Activated naive CD8-positive, alpha-beta T cell treated with anti-CD3 and anti-CD28 coated beads for 36 hours (primary cell): Measurements from ENCODE around the gene KRT35. TPM values are rescaled to one million over a fixed set of nuclear protein-coding genes. Genes with fewer than 3 reads are reported as not detected.
A peak's percentile ranks its signal among the peaks of the same experiment; 100 is the strongest.

Source experiments
- DNase-seq: peaks from one replicate; pipeline ENCODE4 v3.0.0; 2021
- H3K27ac Mint-ChIP-seq: one replicate; pipeline ENCODE4 v1.8.0; 2022; ENCODE audit warnings: mild to moderate bottlenecking, moderate library complexity, mixed read lengths
- H3K27me3 Mint-ChIP-seq: one replicate; pipeline ENCODE4 v1.8.0; 2022; ENCODE audit warnings: mild to moderate bottlenecking, mixed read lengths
- H3K36me3 Mint-ChIP-seq: one replicate; pipeline ENCODE4 v1.8.0; 2021; ENCODE audit warnings: mild to moderate bottlenecking, mixed read lengths
- H3K4me1 Mint-ChIP-seq: one replicate; pipeline ENCODE4 v1.8.0; 2021; ENCODE audit warnings: mixed read lengths
- H3K4me3 Mint-ChIP-seq: one replicate; pipeline ENCODE4 v1.8.0; 2022; ENCODE audit warnings: mild to moderate bottlenecking, moderate library complexity, mixed read lengths
- H3K9me3 Mint-ChIP-seq: one replicate; pipeline ENCODE4 v1.8.0; 2022; ENCODE audit warnings: mixed read lengths
- total RNA-seq, 2 experiments: library from RNA; stranded (reverse); gene quantifications; one replicate each; pipeline ENCODE4 v1.2.3, GENCODE V29; 2021

The KRT35 gene
- total RNA-seq, 2 experiments from 2014 or later: not detected

DNA sequence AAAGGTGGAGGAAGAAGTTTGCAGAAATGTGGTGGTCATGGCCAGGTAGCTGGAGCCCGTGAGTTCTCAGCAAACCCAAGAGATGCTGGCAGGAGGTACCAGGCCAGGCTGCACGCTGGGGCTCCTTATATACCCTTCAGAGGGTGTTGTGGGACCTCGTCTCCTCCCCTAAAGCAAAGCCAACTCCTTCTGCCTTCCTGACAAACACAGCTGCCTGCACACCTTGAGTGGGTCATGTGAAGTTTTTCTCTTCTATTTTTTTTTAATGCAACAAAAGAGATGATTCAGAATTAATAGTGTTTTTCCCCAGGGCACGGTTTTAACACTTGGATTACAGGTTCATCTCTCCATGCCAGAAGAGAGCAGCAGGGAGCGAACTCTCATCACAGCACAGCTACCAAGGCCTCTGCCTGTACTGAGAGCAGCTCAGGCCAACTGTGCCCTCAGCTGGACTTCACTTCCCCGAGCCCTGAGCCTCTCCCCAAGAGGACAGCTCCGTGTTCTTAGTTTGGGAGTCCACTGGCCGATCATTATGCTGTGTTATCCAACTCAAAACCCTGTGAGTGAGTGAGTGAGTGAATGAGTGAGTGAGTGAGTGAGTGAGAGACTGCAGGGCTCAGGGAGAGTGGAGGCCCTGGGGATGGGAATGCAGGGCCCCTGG, 38.0 kb upstream of the KRT35 start, which contains the start of gene KRT15:
Gene KRT15, minus strand, starts transcription at position 102 of the 661 bp plus-strand sequence. Its CDS starts 63 bp downstream, at position 39.
- H3K27me3 Mint-ChIP-seq: no peaks in the 10 kb centered on the region
- H3K36me3 Mint-ChIP-seq: no peaks in the 10 kb centered on the region
- no peak for DNase-seq
- no peaks in the 10 kb centered on the region for H3K9me3 Mint-ChIP-seq
- H3K27ac Mint-ChIP-seq: no peak within 1 kb of the TSS
- H3K4me1 Mint-ChIP-seq: no peaks in the 10 kb centered on the region
- no peak within 1 kb of the TSS for H3K4me3 Mint-ChIP-seq

DNA sequence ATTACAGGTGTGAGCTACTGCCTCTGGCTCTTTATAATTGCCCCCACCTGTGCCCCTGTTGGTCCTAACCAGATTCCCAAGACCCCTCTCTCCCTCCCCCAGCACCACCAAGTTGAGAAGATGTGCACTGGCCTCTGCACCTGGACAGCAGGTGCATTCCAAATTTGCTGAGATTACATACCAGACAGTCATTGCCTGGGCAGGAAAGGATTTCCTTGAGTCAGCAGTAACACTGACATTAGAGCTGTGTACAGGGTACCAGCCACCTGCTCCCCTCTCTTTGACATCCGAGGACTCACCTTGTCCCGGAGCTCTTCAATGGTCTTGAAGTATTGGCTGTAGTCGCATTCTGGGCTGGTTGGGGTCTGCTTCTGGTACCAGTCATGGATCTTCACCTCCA, 37.1 kb upstream of the KRT35 start:
- no peaks in the 10 kb centered on the region for H3K27me3 Mint-ChIP-seq
- H3K36me3 Mint-ChIP-seq: no peaks in the 10 kb centered on the region
- H3K9me3 Mint-ChIP-seq: no peaks in the 10 kb centered on the region
- H3K4me1 Mint-ChIP-seq: no peaks in the 10 kb centered on the region
- H3K4me3 Mint-ChIP-seq: no peak overlapping the region
- DNase-seq: no peak
- no peak overlapping the region for H3K27ac Mint-ChIP-seq

DNA sequence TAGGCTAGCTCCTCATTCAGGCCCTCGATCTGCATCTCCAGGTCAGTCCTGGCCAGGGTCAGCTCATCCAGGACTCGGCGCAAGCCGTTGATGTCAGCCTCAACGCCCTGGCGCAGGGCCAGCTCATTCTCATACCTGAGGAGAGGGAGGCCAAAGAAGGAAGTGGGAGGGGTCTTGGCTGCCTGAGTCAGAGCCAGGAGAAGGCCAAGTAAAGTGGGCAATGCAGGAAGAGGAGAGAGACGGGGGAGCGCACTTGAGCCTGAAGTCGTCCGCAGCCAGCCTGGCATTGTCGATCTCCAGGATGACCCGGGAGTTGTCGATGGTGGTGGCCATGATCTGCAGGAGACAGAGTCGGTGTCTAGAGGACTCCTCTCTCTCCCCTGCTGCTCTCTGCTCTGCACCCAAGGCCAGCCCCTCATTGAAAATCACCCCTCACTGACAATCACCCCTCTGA, 35.9 kb upstream of the KRT35 start:
- Mint-ChIP-seq H3K27ac (no peak overlapping the region), H3K36me3 (no peaks in the 10 kb centered on the region), H3K9me3 (no peaks in the 10 kb centered on the region), H3K4me3 (no peak overlapping the region), H3K4me1 (no peaks in the 10 kb centered on the region), H3K27me3 (no peaks in the 10 kb centered on the region)
- DNase-seq: no peak

DNA sequence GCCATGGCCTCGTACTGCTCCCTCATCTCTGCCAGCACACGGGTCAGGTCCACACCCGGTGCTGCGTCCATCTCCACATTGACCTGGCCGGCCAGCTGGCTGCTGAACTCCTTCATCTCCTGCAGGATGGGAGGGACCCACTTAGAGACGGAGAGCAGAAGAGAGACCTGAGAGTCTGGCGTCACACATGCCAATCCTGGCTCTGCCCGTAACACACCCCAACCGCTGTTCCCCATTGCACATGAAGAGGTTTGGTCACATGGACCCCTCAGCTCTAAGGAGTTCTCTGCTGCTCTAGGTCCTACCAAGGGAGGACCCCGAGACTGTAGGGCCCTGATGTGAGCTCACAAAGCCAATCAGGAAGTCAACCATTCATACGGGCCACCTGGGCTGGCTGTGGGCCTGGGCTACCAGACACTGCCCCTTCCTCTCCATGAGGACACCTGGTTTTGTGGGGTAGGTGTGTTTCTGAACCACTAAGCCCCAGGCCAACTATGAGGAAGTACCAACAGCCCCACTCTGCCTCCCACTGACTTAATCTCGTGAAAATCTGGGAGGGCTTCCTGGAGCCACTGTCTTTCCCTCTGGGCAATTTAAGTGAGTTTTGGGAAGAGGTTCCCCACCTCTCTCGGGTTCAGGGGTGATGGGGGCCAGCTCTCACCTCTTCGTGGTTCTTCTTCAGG, 35.3 kb upstream of the KRT35 start:
- no peak for DNase-seq
- H3K9me3 Mint-ChIP-seq: no peaks in the 10 kb centered on the region
- H3K4me3 Mint-ChIP-seq: no peak overlapping the region
- no peaks in the 10 kb centered on the region for H3K4me1 Mint-ChIP-seq
- no peaks in the 10 kb centered on the region for H3K27me3 Mint-ChIP-seq
- no peak overlapping the region for H3K27ac Mint-ChIP-seq
- no peaks in the 10 kb centered on the region for H3K36me3 Mint-ChIP-seq

DNA sequence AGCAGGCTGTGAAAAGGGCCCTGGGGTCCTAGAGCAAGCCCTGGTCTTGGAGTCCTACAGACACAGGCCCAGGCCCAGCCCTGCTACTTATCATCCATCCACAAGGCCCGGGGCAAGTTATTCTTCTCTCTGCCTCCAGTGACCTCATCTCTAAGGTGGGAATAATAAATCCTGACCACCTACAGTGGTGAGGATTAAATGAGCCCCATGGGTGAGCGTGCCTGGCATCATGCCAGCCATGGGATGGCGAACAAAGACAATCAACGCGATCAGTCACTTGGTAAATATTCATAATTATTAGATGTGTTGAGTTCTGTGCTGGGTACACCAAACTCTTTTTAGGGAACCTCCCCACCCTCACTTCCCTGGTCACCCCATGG, 32.2 kb upstream of the KRT35 start:
- no peak for DNase-seq
- H3K9me3 Mint-ChIP-seq: no peaks in the 10 kb centered on the region
- no peaks in the 10 kb centered on the region for H3K27me3 Mint-ChIP-seq
- H3K4me3 Mint-ChIP-seq: no peak overlapping the region
- H3K27ac Mint-ChIP-seq: no peak overlapping the region
- H3K4me1 Mint-ChIP-seq: no peaks in the 10 kb centered on the region
- no peaks in the 10 kb centered on the region for H3K36me3 Mint-ChIP-seq

DNA sequence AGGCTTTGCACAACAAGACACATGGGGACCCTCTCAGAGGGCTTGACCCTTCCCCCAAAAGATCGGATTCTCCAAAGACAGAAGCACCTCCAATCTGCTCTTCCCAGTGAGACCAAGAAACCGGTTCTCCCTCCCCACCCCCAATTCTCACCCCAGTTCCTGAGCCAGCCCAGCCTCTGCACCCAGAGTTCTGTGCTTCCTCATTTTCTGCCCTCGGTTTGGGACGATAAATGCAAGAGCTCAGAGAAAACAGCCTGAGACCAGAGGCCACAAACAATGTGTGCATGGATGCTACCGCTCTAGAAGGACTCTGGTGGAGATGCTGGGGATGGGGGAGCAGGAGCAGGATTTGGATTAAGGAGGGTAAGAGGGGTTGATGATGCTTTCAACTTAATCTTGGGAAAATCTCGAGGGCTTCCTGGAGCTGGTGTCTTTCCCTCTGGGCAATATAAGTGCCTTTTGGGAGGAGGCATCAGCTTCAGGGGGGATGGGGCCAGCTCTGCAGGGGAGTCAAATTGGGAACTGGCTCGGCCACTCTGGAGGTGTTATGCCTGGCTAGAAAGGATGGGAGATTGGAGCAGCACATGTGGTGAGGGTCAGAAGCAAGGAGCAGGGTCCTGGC, 31.7 kb upstream of the KRT35 start:
- Mint-ChIP-seq H3K4me1 (no peaks in the 10 kb centered on the region), H3K36me3 (no peaks in the 10 kb centered on the region), H3K9me3 (no peaks in the 10 kb centered on the region), H3K27ac (no peak overlapping the region), H3K4me3 (no peak overlapping the region), H3K27me3 (no peaks in the 10 kb centered on the region)
- DNase-seq: no peak

- Mint-ChIP-seq H3K36me3 (no peaks in the 10 kb centered on the region), H3K4me1 (no peaks in the 10 kb centered on the region), H3K4me3 (no peak overlapping the region), H3K27ac (no peak overlapping the region), H3K27me3 (no peaks in the 10 kb centered on the region), H3K9me3 (no peaks in the 10 kb centered on the region)
- DNase-seq: no peak
Observed at GRCh38 chr17:41511716-41512115, 30.8 kb upstream of the KRT35 start.

DNA sequence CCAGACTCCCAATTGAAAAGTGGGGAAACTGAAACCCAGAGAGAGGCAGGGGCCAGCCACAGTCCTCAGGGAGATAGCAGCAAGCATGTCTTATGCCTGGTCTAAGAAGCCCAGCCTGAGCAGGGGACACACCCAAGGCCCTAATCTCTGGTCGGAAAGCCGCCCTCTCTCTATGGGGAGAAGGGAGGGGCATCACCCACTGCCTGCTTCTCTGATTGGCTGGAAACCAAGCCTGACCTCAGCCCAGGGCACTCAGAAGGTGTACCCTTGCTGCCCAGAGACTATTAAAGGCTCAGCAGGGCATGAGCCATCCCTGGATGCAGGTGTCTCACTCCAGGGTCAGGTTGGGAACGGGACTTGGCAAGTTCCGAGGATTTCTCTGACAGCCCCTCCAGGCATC, 30.2 kb upstream of the KRT35 start:
- no peaks in the 10 kb centered on the region for H3K9me3 Mint-ChIP-seq
- no peaks in the 10 kb centered on the region for H3K4me1 Mint-ChIP-seq
- no peaks in the 10 kb centered on the region for H3K27me3 Mint-ChIP-seq
- no peak for DNase-seq
- no peak overlapping the region for H3K4me3 Mint-ChIP-seq
- no peak overlapping the region for H3K27ac Mint-ChIP-seq
- no peaks in the 10 kb centered on the region for H3K36me3 Mint-ChIP-seq

GRCh38 chr17:41510251-41511065, 29.5 kb upstream of the KRT35 start:
- H3K4me3 Mint-ChIP-seq: no peak overlapping the region
- DNase-seq: no peak
- no peaks in the 10 kb centered on the region for H3K4me1 Mint-ChIP-seq
- H3K36me3 Mint-ChIP-seq: no peaks in the 10 kb centered on the region
- H3K9me3 Mint-ChIP-seq: no peaks in the 10 kb centered on the region
- H3K27ac Mint-ChIP-seq: no peak overlapping the region
- H3K27me3 Mint-ChIP-seq: no peaks in the 10 kb centered on the region

DNA sequence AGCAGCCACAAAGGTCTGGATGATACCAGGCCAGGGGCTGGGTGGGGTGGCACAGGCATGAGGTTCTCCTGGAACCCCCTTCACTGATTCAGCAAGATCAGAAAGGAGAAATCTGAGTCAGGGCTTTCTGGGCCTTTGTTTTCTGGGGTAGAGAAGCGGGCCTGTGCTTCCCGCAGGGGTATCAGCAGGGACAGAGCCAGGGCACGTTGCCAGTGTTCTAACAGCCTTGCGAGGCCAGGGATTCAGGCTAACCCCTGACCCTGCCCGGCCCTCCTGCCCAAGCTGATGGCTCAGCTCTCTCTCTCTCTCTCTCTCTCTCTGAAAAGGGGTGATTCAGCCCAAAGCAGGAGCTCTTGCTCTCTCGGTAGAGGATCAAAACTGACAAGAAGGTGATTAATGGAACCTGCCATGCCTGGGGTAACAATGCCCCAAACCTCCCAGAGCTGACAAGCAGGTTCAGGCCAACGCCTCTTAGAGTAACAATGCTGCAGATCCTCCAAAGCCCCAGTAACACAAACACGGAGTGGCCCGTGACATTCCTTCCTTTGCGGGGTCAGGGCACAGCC, 26.4 kb upstream of the KRT35 start:
- DNase-seq: no peak
- Mint-ChIP-seq H3K27ac (peak overlapping the region; percentile 59), H3K27me3 (no peaks in the 10 kb centered on the region), H3K4me1 (no peaks in the 10 kb centered on the region), H3K4me3 (no peak overlapping the region), H3K36me3 (no peaks in the 10 kb centered on the region), H3K9me3 (no peaks in the 10 kb centered on the region)

DNA sequence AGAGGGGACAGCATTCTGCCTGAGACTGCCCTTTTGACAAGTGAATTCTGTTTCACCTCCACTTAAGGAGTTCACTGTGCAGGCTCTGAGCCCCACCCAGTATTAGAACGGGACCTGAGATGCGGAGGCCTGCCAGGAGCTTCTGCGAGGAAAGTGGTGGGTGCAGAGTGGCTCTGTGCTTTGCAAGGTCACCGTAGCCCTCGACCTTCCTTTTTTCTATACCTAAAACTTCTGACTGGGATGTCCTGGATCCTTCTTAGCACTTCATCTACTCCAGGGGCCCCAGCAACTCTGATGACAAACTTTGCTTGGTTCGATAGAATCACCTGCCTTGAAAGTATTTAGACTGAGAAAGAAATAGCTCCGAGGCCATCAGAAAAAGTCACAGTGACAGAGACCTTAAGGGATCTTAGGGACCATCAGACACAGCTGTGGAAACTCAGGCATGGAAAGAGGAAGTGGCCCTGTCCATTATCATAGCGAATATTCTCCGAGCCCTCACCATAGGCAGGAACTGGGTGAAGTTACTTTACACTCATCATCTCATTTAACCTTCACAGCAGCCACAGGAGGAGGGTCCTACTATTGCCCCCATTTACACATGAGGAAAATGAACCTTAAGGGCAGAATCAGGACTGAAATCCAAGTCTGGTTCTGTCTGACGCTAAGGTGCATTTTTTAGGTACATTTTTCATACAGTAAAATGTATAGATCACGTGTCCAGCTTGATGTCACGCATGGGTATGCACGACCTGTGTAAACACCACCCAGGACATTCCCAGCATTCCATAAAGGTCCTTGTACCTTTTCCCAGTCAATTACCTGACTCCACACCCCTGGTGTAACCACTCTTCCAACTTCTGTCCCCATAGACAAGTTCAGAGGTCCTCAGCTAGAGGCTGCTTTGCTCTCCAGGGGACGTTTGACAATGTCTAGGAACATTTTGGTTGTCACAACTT, 25.1 kb upstream of the KRT35 start:
- H3K9me3 Mint-ChIP-seq: no peaks in the 10 kb centered on the region
- H3K27ac Mint-ChIP-seq: no peak overlapping the region
- H3K36me3 Mint-ChIP-seq: no peaks in the 10 kb centered on the region
- no peak overlapping the region for H3K4me3 Mint-ChIP-seq
- DNase-seq: no peak
- H3K4me1 Mint-ChIP-seq: no peaks in the 10 kb centered on the region
- H3K27me3 Mint-ChIP-seq: no peaks in the 10 kb centered on the region

- Mint-ChIP-seq H3K4me1 (no peaks in the 10 kb centered on the region), H3K27me3 (no peaks in the 10 kb centered on the region), H3K9me3 (no peaks in the 10 kb centered on the region), H3K4me3 (no peak within 1 kb of the TSS), H3K27ac (no peak within 1 kb of the TSS), H3K36me3 (no peaks in the 10 kb centered on the region)
- DNase-seq: no peak
Observed at GRCh38 chr17:41505007-41505808, 24.3 kb upstream of the KRT35 start, which contains the start of gene KRT13. Gene KRT13, minus strand, starts transcription at chr17:41505612. Its CDS starts 62 bp downstream, at chr17:41505550.

GRCh38 chr17:41504246-41504977, 23.5 kb upstream of the KRT35 start:
- DNase-seq: no peak
- H3K36me3 Mint-ChIP-seq: no peaks in the 10 kb centered on the region
- H3K27me3 Mint-ChIP-seq: no peaks in the 10 kb centered on the region
- H3K4me3 Mint-ChIP-seq: no peak overlapping the region
- no peaks in the 10 kb centered on the region for H3K9me3 Mint-ChIP-seq
- no peak overlapping the region for H3K27ac Mint-ChIP-seq
- no peaks in the 10 kb centered on the region for H3K4me1 Mint-ChIP-seq
